NCI-H748 (cell line): ENCODE data around the gene CANT1.

Source experiments
- DNase-seq: peaks from one replicate; lab custom pipeline; 2025; ENCODE audit not compliant: unreplicated experiment; lab: John Stamatoyannopoulos, UW

CANT1 gene

DNA sequence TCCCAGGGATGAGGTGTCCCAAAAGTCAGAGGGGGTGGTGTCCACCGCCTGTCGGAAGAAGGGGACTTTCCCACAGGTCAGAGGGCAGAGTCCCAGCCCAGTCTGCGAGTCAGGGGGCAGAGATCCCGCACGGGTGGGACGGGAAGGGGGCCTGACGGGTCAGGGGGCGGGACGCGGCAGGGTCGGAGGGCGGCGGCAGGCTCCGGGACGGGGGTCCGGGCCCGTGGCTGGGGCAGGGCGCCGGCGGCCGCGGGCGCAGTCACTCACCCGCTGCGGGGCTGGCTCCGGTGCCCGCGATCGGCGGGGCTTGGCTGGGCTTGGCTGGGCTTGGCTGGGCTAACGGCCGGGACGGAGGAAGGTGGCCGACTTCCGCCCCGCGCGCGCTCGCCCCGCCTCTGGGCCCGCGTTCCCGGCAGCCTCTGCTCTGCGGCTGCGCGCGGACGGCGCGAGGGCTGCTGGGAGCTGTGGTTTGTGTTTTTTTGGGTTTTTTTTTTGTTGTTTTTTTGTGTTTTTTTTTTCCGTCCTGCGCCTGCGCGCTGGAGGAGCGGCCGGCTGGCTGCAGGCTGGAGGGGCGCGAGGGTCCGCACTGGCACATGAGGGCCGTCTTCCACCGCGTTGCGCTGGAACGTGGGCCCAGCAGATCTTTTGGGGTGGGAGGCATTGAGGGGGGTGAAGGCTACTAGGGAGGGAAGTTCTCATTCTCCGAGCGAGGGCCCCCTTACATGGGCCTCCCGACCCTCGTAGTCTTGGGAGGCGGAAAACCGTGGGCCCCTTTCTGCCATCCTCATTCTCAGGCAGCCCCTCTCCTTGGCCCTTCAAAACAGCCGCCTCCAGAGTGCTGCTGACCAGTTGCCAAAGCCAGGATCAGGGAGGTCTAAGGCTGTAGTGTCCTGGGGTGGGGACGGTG lies at the start of gene CANT1:
CANT1 (minus strand) TSS at position 368 of the 907 bp plus-strand sequence. CDS start 12,142 bp downstream, outside the sequence.
- peak; percentile 65 for DNase-seq

DNA sequence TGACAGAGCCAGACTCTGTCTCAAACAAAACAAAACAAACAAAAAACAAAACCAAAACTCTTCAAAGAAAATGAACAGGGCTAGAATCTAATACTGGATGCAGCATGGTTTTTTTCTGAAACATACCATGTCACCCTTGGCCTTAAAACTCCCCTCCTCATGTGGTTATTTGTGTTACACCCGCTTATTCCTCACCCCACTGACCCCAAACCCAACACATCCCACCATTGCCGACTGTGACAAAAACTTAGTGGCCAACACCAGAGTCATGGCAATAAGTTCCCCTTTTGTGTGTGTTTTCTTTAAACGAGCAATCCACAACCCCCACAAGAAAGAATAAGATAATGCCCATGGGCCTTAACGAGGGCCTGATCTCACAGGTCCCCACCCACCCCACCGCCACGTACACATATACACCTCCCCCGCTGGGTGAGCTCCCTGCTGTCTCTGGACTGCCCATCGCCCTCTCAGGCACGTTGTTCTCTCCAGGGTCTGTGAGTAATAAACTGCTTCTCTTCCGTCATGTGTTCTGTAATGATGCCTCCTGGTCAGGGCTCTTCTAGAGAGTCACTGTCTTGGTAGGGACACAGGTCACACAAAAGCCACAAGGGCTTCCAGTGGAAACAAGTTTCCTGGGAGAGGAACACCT lies 48.3 kb upstream of the CANT1 start:
- DNase-seq = no peak

DNA sequence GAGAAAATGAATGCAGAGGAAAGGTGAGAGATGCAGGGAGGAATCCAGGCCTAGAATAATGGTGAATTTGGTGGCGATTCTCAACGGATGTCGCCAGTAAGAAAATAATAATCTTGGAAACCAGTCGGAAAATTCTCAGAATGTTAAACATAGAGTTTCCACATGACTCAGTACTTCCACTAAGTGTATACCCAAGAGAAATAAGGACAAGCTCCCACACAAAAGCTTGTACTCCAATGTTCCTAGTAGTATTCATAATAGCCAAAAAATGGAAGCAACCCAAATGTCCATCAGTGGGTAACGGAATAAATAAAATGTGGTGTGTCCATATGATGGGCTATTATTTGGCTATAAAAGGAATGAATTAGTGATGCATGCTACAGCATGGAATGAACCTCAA lies 45.6 kb upstream of the CANT1 start:
- no peak for DNase-seq

DNA sequence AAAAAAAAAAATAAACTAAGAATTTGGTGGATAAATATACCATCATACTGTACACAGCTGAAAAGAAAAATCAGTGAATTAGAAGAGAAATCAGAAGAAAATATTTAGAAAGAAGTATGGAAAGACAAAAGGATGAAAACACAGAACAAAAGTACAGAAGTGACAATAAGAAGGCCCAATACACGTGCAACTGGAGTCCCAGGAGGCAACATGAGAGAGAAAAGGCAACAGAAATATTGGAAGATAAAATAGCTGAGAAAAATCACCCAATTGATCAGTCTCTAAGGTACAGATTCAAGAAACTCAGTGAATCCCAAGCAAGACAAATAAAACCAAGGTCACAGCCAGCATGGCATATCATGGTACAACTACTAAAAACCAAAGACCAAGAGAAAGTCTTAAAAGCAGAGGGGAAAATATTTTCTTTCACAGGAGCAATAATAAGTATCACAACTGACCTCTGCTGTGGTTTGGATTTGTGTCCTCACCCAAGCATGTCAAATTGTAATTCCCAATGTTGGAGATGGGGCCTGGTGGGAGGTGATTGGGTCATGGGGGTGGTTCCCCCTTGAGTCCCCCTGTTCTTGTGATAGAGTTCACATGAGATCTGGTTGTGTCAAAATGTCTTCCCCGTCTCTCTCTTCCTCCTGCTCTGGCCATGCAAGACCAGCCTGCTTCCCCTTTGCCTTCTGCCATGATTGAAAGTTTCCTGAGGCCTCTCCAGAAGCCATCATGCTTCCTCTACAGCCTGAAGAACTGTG lies 44.8 kb upstream of the CANT1 start:
- DNase-seq = no peak

DNA sequence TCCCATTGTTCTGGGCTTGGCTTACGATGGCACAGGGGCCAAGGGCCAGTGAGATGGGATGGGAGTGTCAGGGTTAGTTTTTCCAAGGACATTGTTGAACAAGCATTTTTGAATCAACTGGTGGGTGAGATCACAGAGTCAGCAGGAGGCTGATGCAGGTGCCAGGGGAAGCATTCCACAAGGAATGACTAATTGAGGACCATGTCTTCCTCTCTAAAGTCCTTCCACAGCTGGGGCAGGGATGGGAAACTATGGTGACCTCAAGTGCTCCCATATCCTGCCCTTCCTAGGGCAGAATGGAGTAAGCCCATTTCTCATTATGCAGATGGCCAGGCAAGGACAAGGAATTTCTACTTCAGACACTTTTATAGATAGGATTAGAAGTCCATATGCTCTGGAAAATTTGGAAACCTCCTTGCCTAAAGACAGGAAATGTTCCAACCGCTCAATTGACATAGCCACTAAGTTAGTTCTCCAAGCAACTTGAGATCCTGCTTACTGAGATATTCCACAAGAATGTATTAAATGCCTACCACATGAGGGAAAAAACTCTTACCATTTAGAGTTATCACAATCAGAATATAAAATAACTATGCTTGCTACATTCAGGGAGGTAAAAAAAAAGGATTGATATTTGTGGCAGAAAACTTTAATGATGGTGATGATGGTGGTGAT lies 43.8 kb upstream of the CANT1 start:
- no peak for DNase-seq

DNA sequence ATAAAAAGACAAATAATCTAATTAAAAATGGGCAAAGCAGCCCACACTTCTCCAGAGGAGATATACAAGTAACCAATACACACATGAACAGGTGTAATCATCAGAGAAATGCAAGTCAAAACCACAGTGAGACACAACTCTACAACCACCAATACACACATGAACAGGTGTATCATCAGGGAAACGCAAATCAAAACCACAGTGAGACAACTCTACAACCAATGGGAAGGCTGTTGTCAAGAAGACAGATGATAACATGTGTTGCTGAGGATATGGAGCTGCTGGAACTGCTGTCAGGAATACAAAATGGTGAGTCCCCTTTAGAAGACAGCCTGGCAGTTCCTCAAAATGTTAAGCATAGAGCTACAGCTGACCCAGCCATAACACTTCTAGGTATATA lies 42.6 kb upstream of the CANT1 start:
- no peak for DNase-seq

DNA sequence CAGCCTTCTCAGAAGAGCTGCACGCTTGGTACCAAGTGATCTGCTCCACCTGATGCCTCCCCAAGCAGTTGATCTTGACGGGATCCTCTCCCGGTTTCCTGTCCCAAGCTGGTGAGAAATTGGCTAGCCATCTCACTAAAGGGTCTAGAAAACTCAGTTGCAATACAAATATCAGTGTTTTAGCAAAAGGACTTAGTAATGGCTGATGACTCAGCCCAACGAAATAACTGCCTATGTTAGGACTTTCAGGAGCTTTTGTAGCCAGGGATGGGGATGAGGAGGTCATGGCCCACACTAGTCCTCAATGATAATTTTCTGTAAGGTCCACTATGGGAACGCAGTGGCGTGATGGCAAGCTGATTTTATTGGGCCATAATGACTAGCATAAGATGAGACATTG lies 41.7 kb upstream of the CANT1 start:
- DNase-seq = no peak

DNA sequence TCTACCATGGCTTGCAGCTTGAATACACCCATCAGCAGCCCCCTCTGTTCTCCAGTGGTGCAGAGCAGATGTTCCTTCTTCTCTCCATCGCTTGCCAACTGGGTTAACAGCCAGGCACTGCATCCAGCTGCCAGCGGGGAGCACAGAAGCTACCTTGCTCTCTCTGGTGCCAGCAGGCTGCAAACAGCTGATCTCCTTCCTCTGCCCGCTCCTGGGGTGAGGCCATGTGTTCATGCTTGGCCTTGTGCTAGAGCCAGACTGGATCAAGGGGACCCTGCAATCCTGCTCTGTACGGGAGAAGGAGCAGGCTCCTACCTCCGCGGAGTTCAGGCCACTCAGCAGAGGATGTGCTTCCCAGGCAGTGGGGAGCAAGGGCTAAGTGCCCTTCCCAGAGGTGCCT lies 41.0 kb upstream of the CANT1 start:
- no peak for DNase-seq

DNA sequence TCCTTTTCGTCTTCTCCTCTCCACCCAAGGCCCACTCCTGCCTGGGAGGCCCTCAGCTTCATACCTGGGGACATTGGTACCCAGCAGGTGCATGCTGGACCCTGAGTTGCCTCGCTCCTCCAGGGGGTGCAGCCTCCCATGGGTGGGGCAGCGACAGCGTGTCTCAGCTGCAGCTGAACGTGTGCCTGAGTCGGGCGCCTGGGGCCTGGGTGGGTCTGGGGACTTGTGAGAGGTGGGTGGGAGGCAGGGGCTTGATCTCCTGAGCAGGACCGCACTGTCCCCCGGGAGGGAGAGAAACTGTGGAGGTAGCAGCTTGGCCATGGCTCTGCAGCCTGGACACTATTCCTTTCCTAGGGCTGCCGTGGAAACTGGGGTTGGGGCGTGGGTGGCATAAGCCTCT lies 40.3 kb upstream of the CANT1 start:
- DNase-seq = no peak

DNA sequence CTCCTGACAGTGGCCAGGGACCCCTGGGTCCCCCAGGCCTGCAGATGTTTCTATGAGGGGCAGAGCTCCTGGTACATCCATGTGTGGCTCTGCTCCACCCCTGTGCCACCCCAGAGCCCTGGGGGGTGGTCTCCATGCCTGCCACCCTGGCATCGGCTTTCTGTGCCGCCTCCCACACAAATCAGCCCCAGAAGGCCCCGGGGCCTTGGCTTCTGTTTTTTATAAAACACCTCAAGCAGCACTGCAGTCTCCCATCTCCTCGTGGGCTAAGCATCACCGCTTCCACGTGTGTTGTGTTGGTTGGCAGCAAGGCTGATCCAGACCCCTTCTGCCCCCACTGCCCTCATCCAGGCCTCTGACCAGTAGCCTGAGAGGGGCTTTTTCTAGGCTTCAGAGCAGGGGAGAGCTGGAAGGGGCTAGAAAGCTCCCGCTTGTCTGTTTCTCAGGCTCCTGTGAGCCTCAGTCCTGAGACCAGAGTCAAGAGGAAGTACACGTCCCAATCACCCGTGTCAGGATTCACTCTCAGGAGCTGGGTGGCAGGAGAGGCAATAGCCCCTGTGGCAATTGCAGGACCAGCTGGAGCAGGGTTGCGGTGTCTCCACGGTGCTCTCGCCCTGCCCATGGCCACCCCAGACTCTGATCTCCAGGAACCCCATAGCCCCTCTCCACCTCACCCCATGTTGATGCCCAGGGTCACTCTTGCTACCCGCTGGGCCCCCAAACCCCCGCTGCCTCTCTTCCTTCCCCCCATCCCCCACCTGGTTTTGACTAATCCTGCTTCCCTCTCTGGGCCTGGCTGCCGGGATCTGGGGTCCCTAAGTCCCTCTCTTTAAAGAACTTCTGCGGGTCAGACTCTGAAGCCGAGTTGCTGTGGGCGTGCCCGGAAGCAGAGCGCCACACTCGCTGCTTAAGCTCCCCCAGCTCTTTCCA lies 39.5 kb upstream of the CANT1 start:
- no peak for DNase-seq

DNA sequence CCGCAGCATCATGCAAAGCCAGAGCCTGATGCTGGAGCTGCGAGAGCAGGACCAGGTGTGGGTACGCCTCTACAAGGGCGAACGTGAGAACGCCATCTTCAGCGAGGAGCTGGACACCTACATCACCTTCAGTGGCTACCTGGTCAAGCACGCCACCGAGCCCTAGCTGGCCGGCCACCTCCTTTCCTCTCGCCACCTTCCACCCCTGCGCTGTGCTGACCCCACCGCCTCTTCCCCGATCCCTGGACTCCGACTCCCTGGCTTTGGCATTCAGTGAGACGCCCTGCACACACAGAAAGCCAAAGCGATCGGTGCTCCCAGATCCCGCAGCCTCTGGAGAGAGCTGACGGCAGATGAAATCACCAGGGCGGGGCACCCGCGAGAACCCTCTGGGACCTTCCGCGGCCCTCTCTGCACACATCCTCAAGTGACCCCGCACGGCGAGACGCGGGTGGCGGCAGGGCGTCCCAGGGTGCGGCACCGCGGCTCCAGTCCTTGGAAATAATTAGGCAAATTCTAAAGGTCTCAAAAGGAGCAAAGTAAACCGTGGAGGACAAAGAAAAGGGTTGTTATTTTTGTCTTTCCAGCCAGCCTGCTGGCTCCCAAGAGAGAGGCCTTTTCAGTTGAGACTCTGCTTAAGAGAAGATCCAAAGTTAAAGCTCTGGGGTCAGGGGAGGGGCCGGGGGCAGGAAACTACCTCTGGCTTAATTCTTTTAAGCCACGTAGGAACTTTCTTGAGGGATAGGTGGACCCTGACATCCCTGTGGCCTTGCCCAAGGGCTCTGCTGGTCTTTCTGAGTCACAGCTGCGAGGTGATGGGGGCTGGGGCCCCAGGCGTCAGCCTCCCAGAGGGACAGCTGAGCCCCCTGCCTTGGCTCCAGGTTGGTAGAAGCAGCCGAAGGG lies 38.6 kb upstream of the CANT1 start:
- no peak for DNase-seq

DNA sequence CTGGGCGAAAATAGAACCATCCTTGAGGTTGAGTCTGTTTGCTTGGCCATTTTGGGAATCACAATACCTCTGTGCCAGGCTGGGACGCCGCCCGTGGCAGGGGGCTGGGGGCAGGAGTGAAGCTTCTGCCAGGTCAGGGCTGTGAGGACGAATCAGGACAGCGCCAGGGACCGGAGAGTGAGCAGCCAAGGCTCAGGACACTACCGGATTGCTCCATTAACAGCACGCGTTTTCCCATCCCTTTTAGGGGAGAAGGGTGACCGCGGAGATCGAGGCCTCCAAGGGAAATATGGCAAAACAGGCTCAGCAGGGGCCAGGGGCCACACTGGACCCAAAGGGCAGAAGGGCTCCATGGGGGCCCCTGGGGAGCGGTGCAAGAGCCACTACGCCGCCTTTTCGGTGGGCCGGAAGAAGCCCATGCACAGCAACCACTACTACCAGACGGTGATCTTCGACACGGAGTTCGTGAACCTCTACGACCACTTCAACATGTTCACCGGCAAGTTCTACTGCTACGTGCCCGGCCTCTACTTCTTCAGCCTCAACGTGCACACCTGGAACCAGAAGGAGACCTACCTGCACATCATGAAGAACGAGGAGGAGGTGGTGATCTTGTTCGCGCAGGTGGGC lies 37.8 kb upstream of the CANT1 start:
- DNase-seq = no peak

DNA sequence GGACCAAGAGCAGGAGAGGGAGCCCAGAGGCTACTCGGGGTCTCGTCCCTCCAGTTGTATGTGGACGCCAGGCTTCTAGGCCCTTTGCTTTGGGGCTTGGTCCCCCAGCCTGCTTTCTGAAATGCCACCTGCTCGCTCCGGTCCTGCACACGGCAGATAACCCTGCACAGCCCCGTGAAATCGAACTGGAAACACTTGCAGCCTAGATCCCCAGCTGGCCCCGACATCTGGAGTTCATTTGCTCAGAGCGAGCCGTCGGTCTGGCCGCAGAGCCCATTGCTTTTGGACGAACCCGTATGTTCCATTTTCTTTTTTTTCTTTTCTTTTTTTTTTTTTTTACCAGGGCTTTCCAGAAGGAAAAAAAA lies 37.3 kb upstream of the CANT1 start:
- no peak for DNase-seq

DNA sequence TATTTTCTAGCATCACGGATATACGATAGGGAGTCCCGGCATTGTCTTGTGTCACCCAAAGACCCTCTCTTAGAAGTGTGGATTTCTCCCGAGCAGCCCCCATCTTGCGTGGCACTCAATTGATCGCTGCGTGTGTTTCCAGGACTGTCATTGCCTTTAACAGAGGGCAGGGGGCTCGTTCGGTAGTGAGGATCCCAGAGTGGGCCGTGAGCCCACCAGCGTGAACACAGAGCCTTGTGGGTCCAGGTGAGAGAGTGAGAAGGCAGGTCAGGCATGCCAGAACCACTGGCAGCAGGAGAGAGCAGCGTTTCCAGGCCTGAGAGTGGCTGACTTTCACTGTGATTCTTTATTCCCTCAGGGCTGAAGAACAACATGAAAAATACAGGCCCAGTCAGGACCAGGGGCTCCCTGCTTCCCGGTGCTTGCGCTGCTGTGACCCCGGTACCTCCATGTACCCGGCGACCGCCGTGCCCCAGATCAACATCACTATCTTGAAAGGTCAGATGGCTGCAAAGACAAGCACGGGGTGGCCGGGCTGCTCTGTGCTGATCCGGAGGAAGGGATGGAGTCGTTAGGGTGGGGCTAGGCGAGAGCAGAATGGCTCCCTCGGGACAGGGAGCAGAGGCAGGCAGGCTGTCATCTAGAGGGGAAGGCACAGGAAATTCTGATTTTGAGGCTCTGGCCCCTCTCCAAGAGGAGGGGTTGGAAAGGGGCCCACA lies 36.8 kb upstream of the CANT1 start:
- no peak for DNase-seq

DNA sequence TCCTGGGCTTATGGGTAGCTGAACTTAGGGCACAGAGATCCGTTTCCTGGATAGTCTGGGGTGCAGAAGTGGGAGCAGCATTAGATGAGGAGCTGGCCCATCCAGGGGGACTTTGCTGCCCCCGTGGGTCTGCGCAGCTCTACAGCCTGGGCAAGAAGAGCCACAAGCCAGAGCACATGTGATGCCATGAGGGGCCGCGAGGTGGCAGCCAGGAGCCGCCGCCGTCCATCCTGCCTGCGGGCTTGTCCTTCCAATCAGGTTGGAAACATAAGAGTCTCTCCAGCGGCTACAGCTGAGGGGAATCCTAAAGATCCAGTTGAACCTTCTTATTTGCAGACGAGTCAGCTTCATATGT lies 36.3 kb upstream of the CANT1 start:
- peak; percentile 45 for DNase-seq

DNA sequence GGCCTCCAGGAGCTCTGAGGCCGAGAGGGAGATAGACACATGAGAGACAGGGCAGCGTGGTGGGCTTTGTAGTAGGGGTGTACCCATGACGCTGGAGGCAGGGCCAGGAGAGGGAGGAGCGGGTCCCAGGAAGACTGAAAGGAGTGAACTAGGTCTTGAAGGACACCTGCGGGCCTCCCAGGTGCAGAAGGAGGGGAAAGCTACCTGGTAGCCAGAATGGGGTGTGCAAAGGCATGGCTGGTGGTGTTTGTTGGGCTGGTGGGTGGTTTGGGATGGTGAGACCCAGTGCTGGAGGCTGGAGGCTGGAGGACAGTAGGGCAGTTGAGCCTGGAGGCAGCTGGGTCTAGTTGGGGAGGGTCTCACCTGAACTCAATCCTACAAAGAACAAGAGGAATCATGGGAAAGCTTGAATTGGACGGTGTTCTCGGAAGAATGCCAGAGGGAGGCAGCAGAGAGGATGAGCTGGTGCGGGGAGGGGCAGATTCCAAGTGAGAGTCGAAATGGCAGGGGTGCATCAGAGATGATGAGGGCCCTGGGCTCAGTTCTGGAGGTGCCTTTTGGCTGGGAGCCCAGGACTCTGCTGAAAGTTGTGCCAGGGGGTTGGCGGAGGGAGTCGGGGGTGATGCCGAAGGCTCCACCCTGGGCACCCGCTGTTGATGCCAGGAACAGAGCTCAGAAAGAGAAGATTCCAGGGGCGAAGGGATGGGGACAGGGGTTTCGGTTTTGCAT lies 35.6 kb upstream of the CANT1 start:
- DNase-seq = no peak

DNA sequence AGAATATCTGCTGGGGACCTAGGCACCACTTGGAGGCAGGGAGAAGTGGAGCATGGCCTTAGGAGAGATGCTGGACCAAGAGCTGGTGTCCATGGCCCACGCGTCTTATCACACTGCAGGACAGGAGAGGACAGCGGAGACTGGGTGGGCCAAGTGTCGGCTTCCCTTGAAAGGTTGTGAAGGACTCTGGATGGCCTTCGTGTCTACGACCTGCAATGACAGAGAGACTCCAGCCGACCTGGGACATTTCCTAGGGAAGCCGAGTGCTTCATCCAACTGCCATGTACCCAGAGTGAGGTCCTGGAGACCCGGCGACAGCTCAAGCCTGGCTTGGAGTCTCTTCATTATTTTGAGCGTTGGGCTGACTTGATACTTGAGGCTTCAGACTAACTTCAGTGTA lies 34.9 kb upstream of the CANT1 start:
- no peak for DNase-seq

DNA sequence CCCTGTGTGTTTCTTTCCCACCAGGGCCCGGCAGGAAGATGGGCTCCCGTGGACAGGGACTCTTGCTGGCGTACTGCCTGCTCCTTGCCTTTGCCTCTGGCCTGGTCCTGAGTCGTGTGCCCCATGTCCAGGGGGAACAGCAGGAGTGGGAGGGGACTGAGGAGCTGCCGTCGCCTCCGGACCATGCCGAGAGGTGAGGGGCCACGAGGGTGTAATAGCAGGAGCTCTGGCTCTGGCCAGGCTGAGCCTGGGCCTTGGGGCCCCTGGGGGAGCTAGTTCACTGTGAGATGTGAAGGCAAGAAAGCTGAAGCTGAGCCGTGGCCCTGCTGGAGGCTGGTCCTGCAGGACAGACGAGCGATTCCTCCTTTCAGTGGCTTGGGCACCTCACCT lies 34.4 kb upstream of the CANT1 start:
- no peak for DNase-seq
